A172 (cell line): Measurements from ENCODE around the gene PDSS1. TPM values are rescaled to one million over a fixed set of nuclear protein-coding genes. Genes with fewer than 3 reads are reported as not detected.
"Not testable (repeated sequence)": the region's sequence is repeated elsewhere in the genome, so short reads cannot be mapped to it uniquely, and the experiment has no call there.

Source experiments
- DNase-seq: peaks from one replicate; pipeline ENCODE4 v3.0.0-alpha.2; 2015; ENCODE audit warnings: low spot score
- total RNA-seq: library from RNA; depleted of rRNA; stranded (reverse); fragments of >200 nt; shearing (Covaris generic); gene quantifications from 2 replicates; pipeline ENCODE4 v1.2.3, GENCODE V29; 2014

Gene PDSS1
- total RNA-seq, 1 experiment from 2014 or later, result 27.5 TPM

- DNase-seq, result no peak
Observed at GRCh38 chr10:26738301-26738911, 40.9 kb downstream of the PDSS1 start.

GRCh38 chr10:26739071-26739631, 41.6 kb downstream of the PDSS1 start:
- DNase-seq, result no peak

GRCh38 chr10:26741368-26741767, 43.9 kb downstream of the PDSS1 start:
- no peak for DNase-seq

- no peak for DNase-seq
Observed at GRCh38 chr10:26743091-26743490, 45.6 kb downstream of the PDSS1 start.

- no peak for DNase-seq
Observed at GRCh38 chr10:26743841-26744240, 46.3 kb downstream of the PDSS1 start.

GRCh38 chr10:26746061-26746460, 48.6 kb downstream of the PDSS1 start:
- DNase-seq, result no peak

- peak; percentile 50 for DNase-seq
Observed at GRCh38 chr10:26755443-26755903, 58.0 kb downstream of the PDSS1 start.

- no peak for DNase-seq
Observed at GRCh38 chr10:26759008-26759407, 61.5 kb downstream of the PDSS1 start.

GRCh38 chr10:26765549-26765948, 68.0 kb downstream of the PDSS1 start:
- no peak for DNase-seq

- no peak for DNase-seq
Observed at GRCh38 chr10:26770069-26770468, 72.6 kb downstream of the PDSS1 start.

GRCh38 chr10:26773633-26774032, 76.1 kb downstream of the PDSS1 start:
- no peak for DNase-seq

GRCh38 chr10:26776258-26776657, 78.8 kb downstream of the PDSS1 start:
- DNase-seq, result no peak

- no peak for DNase-seq
Observed at GRCh38 chr10:26777686-26778085, 80.2 kb downstream of the PDSS1 start.

- DNase-seq, result no peak
Observed at GRCh38 chr10:26779176-26779860, 81.8 kb downstream of the PDSS1 start.

GRCh38 chr10:26780106-26780792, 82.7 kb downstream of the PDSS1 start:
- DNase-seq, result no peak

GRCh38 chr10:26780793-26781601, 83.5 kb downstream of the PDSS1 start:
- peak; percentile 96 for DNase-seq

GRCh38 chr10:26781797-26782196, 84.3 kb downstream of the PDSS1 start:
- peak; percentile 36 for DNase-seq

- no peak for DNase-seq
Observed at GRCh38 chr10:26787362-26787761, 89.9 kb downstream of the PDSS1 start.

GRCh38 chr10:26789779-26790178, 92.3 kb downstream of the PDSS1 start:
- DNase-seq, result not testable (repeated sequence)

- DNase-seq, result no peak
Observed at GRCh38 chr10:26790221-26790995, 92.9 kb downstream of the PDSS1 start.
